Mesendoderm (in vitro differentiated cells): ENCODE measurements around the gene DHX16.

Experiments used
- DNase-seq: peaks from one replicate; pipeline ENCODE4 v3.0.0; 2013
- H2AK5ac ChIP-seq: 2 replicates; pipeline ENCODE4 v1.6.1; 2013; ENCODE audit warnings: low read length, inconsistent platforms
- H2BK120ac ChIP-seq: 2 replicates; pipeline ENCODE4 v1.6.1; 2013; ENCODE audit warnings: low read depth, mild to moderate bottlenecking, low read length, moderate library complexity, mixed read lengths
- H2BK15ac ChIP-seq: replicated peaks from 2 replicates; pipeline ENCODE4 v1.6.1; 2013; ENCODE audit warnings: low read depth, mild to moderate bottlenecking, moderate library complexity
- H2BK5ac ChIP-seq: 2 replicates; pipeline ENCODE4 v1.6.1; 2013; ENCODE audit warnings: low read length, inconsistent platforms
- H3K18ac ChIP-seq: 2 replicates; pipeline ENCODE4 v1.6.1; 2013; ENCODE audit warnings: mild to moderate bottlenecking, low read length, mixed read lengths
- H3K23ac ChIP-seq: one replicate; pipeline ENCODE4 v1.6.1; 2013; ENCODE audit warnings: low read length
- H3K27ac ChIP-seq: 2 replicates; pipeline ENCODE4 v1.5.1; 2013; ENCODE audit warnings: low read depth, mild to moderate bottlenecking, inconsistent platforms, low read length, moderate library complexity
- H3K27me3 ChIP-seq: 2 replicates; pipeline ENCODE4 v1.6.1; 2013; ENCODE audit warnings: low read length, control low read depth, mild to moderate bottlenecking, inconsistent platforms; ENCODE audit not compliant: insufficient read depth, poor library complexity
- H3K36me3 ChIP-seq: 2 replicates; pipeline ENCODE4 v1.6.1; 2013; ENCODE audit warnings: low read length, inconsistent platforms; ENCODE audit not compliant: control insufficient read depth, insufficient read depth
- H3K4ac ChIP-seq: one replicate; pipeline ENCODE4 v1.6.1; 2013; ENCODE audit warnings: low read depth, mild to moderate bottlenecking, low read length, moderate library complexity
- H3K4me1 ChIP-seq: 2 replicates; pipeline ENCODE4 v1.6.1; 2013; ENCODE audit warnings: low read depth, low read length, inconsistent platforms; ENCODE audit not compliant: control insufficient read depth
- H3K4me2 ChIP-seq: 2 replicates; pipeline ENCODE4 v1.6.1; 2013; ENCODE audit warnings: low read length
- H3K4me3 ChIP-seq: 2 replicates; pipeline ENCODE4 v1.5.1; 2013; ENCODE audit warnings: mild to moderate bottlenecking, low read length
- H3K56ac ChIP-seq: one replicate; pipeline ENCODE4 v1.6.1; 2013; ENCODE audit warnings: low read length
- H3K79me1 ChIP-seq: 2 replicates; pipeline ENCODE4 v1.6.1; 2013; ENCODE audit warnings: low read length, inconsistent platforms
- H3K79me2 ChIP-seq: 2 replicates; pipeline ENCODE4 v1.6.1; 2013; ENCODE audit warnings: mild to moderate bottlenecking, low read length; ENCODE audit not compliant: control insufficient read depth, insufficient read depth
- H3K9ac ChIP-seq: 2 replicates; pipeline ENCODE4 v1.6.1; 2013; ENCODE audit warnings: low read length, inconsistent platforms
- H4K5ac ChIP-seq: one replicate; pipeline ENCODE4 v1.6.1; 2013; ENCODE audit warnings: low read length
- H4K8ac ChIP-seq: one replicate; pipeline ENCODE4 v1.6.1; 2013; ENCODE audit warnings: low read depth, mild to moderate bottlenecking, control low read depth, low read length, moderate library complexity
- WGBS: extraction: QIAGEN DNeasy Blood & Tissue Kit; methylation state at CpG from one replicate; pipeline ENCODE4 v1.1.7; 2013; ENCODE audit warnings: low lambda C conversion rate, missing lambda C conversion rate; ENCODE audit not compliant: insufficient coverage; ENCODE audit errors: extremely low coverage; 5-methylcytosine and 5-hydroxymethylcytosine counted together

The DHX16 gene

GRCh38 chr6:30615219-30615957 is 57.4 kb downstream of the DHX16 start:
- H3K27ac ChIP-seq, result peak overlapping the region; percentile 85
- H3K18ac ChIP-seq, result peak overlapping the region; percentile 76
- H3K79me1 ChIP-seq, result peaks cover 11% of the 10 kb centered on the region
- peak overlapping the region; percentile 99 for H3K9ac ChIP-seq
- H3K4me2 ChIP-seq, result peak overlapping the region; percentile 88
- no CpG with 5 or more reads among the region's 10 CpGs for WGBS
- H2BK120ac ChIP-seq, result no peak overlapping the region
- H3K56ac ChIP-seq, result peak overlapping the region; percentile 98
- no peak overlapping the region for H2AK5ac ChIP-seq
- no peak overlapping the region for H2BK5ac ChIP-seq
- peaks cover 16% of the 10 kb centered on the region for H3K79me2 ChIP-seq
- H4K5ac ChIP-seq, result no peak overlapping the region
- H4K8ac ChIP-seq, result no peak overlapping the region
- H3K27me3 ChIP-seq, result no peaks in the 10 kb centered on the region
- DNase-seq, result peak; percentile 96
- H3K4me1 ChIP-seq, result peaks cover 6% of the 10 kb centered on the region
- H3K4ac ChIP-seq, result no peak overlapping the region
- H3K4me3 ChIP-seq, result peak overlapping the region; percentile 95
- H2BK15ac ChIP-seq, result no peak overlapping the region
- H3K23ac ChIP-seq, result no peak overlapping the region
- H3K36me3 ChIP-seq, result peaks cover 4% of the 10 kb centered on the region

GRCh38 chr6:30614843-30615218 is 58.0 kb downstream of the DHX16 start:
- H3K4me2 ChIP-seq, result no peak overlapping the region
- H3K79me1 ChIP-seq, result peaks cover 11% of the 10 kb centered on the region
- no peaks in the 10 kb centered on the region for H3K27me3 ChIP-seq
- no peak overlapping the region for H3K18ac ChIP-seq
- H4K8ac ChIP-seq, result no peak overlapping the region
- H3K4me1 ChIP-seq, result peaks cover 6% of the 10 kb centered on the region
- no peak overlapping the region for H3K56ac ChIP-seq
- peaks cover 4% of the 10 kb centered on the region for H3K36me3 ChIP-seq
- WGBS, result no CpG with 5 or more reads among the region's 6 CpGs
- no peak overlapping the region for H3K27ac ChIP-seq
- no peak overlapping the region for H3K23ac ChIP-seq
- H3K9ac ChIP-seq, result peak overlapping the region; percentile 66
- no peak overlapping the region for H2BK5ac ChIP-seq
- no peak overlapping the region for H4K5ac ChIP-seq
- H2BK15ac ChIP-seq, result no peak overlapping the region
- H3K4me3 ChIP-seq, result no peak overlapping the region
- H3K79me2 ChIP-seq, result peaks cover 16% of the 10 kb centered on the region
- H2AK5ac ChIP-seq, result no peak overlapping the region
- DNase-seq, result peak; percentile 99
- H3K4ac ChIP-seq, result no peak overlapping the region
- no peak overlapping the region for H2BK120ac ChIP-seq

- Histone ChIP-seq H3K27me3 (no peaks in the 10 kb centered on the region), H3K9ac (peak overlapping the region; percentile 66), H2BK120ac (no peak overlapping the region), H3K36me3 (peaks cover 5% of the 10 kb centered on the region), H3K4me2 (peak overlapping the region; percentile 51), H3K18ac (no peak overlapping the region), H3K4me3 (peak overlapping the region; percentile 22), H3K4me1 (peaks cover 6% of the 10 kb centered on the region), H2AK5ac (no peak overlapping the region), H3K23ac (no peak overlapping the region), H3K27ac (no peak overlapping the region), H3K79me1 (peaks cover 8% of the 10 kb centered on the region), H4K5ac (no peak overlapping the region), H2BK5ac (no peak overlapping the region), H3K79me2 (peaks cover 16% of the 10 kb centered on the region), H3K4ac (no peak overlapping the region), H2BK15ac (no peak overlapping the region), H3K56ac (peak overlapping the region; percentile 86), H4K8ac (no peak overlapping the region)
- no CpG with 5 or more reads among the region's 8 CpGs for WGBS
- no peak for DNase-seq
Observed at GRCh38 chr6:30614044-30614842, 58.6 kb downstream of the DHX16 start.

GRCh38 chr6:30613251-30614043 is 59.4 kb downstream of the DHX16 start:
- Histone ChIP-seq H3K27me3 (no peaks in the 10 kb centered on the region), H3K9ac (peak overlapping the region; percentile 19), H3K79me2 (peaks cover 14% of the 10 kb centered on the region), H3K4me3 (no peak overlapping the region), H3K36me3 (peaks cover 9% of the 10 kb centered on the region), H3K56ac (no peak overlapping the region), H3K27ac (no peak overlapping the region), H3K18ac (no peak overlapping the region), H3K4me1 (peaks cover 4% of the 10 kb centered on the region), H3K23ac (no peak overlapping the region), H3K4me2 (peak overlapping the region; percentile 10), H4K8ac (no peak overlapping the region), H2BK120ac (no peak overlapping the region), H2BK5ac (no peak overlapping the region), H3K4ac (no peak overlapping the region), H4K5ac (no peak overlapping the region), H3K79me1 (peaks cover 7% of the 10 kb centered on the region), H2AK5ac (no peak overlapping the region), H2BK15ac (no peak overlapping the region)
- DNase-seq, result no peak

GRCh38 chr6:30612687-30613248 is 60.0 kb downstream of the DHX16 start:
- Histone ChIP-seq H3K27ac (no peak overlapping the region), H3K4me2 (no peak overlapping the region), H3K36me3 (peaks cover 9% of the 10 kb centered on the region), H3K4ac (no peak overlapping the region), H3K4me3 (no peak overlapping the region), H4K8ac (no peak overlapping the region), H2BK120ac (no peak overlapping the region), H3K18ac (no peak overlapping the region), H3K27me3 (no peaks in the 10 kb centered on the region), H2BK5ac (no peak overlapping the region), H3K79me1 (peaks cover 5% of the 10 kb centered on the region), H3K56ac (no peak overlapping the region), H2BK15ac (no peak overlapping the region), H3K9ac (no peak overlapping the region), H4K5ac (no peak overlapping the region), H3K4me1 (peaks cover 3% of the 10 kb centered on the region), H3K79me2 (peaks cover 12% of the 10 kb centered on the region), H3K23ac (no peak overlapping the region), H2AK5ac (no peak overlapping the region)
- no peak for DNase-seq
- WGBS, result no CpG with 5 or more reads among the region's 6 CpGs
